Spleen (tissue), 7 donors: ENCODE data around the gene MAMDC2.

Experiments
- CTCF ChIP-seq, 11 experiments: fragments of 200-600 bp in 7 of 11; fragments of 450-650 bp in 4 of 11; sonication (generic) in 4 of 11; IDR thresholded peaks in 8 of 11; conservative IDR thresholded peaks in 3 of 11; 1 replicate in 7 of 11; 2 replicates in 4 of 11; pipeline versions ENCODE4 v1.4.0 to v1.8.0; 2016 to 2021; ENCODE audit warnings: antibody characterized with exemption in 11 of 11, inconsistent platforms in 4 of 11, mild to moderate bottlenecking in 1 of 11
- POLR2A ChIP-seq, 3 donors: fragments of 450-650 bp; IDR thresholded peaks; one replicate each; pipeline ENCODE4 v1.5.1; 2017; ENCODE audit warnings: antibody characterized with exemption in 3 of 3, mild to moderate bottlenecking in 1 of 3
- donor health status: DM: no; HTN: no; CAD: no; lungs with moderate emphysema.
- donor health status: DM: no; HTN: no; CAD: no.
- donor health status: DM: no; HTN: no; CAD: no.

- TF ChIP-seq POLR2A (IDR thresholded peaks at IDR 0.05): no peak
- TF ChIP-seq CTCF (IDR thresholded peaks at IDR 0.05 in 8 of 11, conservative IDR thresholded peaks at IDR 0.05 in 3 of 11): no peak
Observed at GRCh38 chr9:70093095-70093494, 49.4 kb downstream of the MAMDC2 start.
